ENCODE results near the gene OSGEP.
"Not testable (repeated sequence)": the region's sequence is repeated elsewhere in the genome, so short reads cannot be mapped to it uniquely, and the experiment has no call there.

DNA sequence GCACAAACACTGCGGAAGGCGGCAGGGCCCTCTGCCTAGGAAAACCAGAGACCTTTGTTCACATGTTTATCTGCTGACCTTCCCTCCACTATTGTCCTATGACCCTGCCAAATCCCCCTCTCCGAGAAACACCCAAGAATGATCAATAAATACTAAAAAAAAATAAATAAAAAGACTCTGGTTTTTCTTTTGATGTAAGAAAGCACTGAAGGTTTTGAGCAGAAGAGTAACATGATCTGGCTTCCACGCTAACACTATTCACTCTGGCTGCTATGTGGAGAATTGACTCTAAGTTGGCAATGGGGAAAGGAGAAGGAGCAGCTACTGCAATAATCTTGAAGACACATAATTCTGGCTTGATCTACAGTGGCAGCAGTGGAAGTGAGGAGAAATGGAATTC, 11.0 kb downstream of the OSGEP start:
- TF ChIP-seq, protein P1, sequence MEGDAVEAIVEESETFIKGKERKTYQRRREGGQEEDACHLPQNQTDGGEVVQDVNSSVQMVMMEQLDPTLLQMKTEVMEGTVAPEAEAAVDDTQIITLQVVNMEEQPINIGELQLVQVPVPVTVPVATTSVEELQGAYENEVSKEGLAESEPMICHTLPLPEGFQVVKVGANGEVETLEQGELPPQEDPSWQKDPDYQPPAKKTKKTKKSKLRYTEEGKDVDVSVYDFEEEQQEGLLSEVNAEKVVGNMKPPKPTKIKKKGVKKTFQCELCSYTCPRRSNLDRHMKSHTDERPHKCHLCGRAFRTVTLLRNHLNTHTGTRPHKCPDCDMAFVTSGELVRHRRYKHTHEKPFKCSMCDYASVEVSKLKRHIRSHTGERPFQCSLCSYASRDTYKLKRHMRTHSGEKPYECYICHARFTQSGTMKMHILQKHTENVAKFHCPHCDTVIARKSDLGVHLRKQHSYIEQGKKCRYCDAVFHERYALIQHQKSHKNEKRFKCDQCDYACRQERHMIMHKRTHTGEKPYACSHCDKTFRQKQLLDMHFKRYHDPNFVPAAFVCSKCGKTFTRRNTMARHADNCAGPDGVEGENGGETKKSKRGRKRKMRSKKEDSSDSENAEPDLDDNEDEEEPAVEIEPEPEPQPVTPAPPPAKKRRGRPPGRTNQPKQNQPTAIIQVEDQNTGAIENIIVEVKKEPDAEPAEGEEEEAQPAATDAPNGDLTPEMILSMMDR (IDR thresholded peaks at IDR 0.05): not testable (repeated sequence)
- TF ChIP-seq EP300 (IDR thresholded peaks at IDR 0.05): not testable (repeated sequence)
